GM12878 (cell line): ENCODE results near the gene NOB1. TPM values are rescaled to one million over a fixed set of nuclear protein-coding genes. Genes with fewer than 3 reads are reported as not detected.

ENCODE experiments used
- ATAC-seq: fragments of 200-7000 bp; cut with Tn5 transposase; 3 replicates; pipeline ENCODE4 v1.9.1; 2020; ENCODE audit warnings: mild to moderate bottlenecking, moderate library complexity
- BruUV-seq: library from RNA; stranded (reverse); fragments of 400-500 nt; replicated peaks from 2 replicates; lab custom pipeline; 2021; lab: Mats Ljungman, UMichigan
- CTCF ChIA-PET: fragments of 300-600 bp; sonication (Branson Sonifier 250); formaldehyde crosslinking; extraction: SDS; loops from one replicate; lab custom pipeline; 2021; ENCODE audit warnings: inconsistent platforms; lab: Yijun Ruan, JAX
- POLR2A ChIA-PET: fragments of 350-600 bp; formaldehyde crosslinking; extraction: SDS; loops from one replicate; lab custom pipeline; 2021; ENCODE audit warnings: inconsistent platforms; lab: Charles Lee
- RAD21 ChIA-PET: fragments of 300-600 bp; sonication (Branson Sonifier 250); formaldehyde crosslinking; loops from one replicate; lab custom pipeline; 2023; ENCODE audit warnings: antibody characterized with exemption; ENCODE audit not compliant: unreplicated experiment; lab: Charles Lee
- SMC1A ChIA-PET: fragments of 300-600 bp; sonication (Branson Sonifier 250); formaldehyde crosslinking; loops from one replicate; lab custom pipeline; 2023; ENCODE audit not compliant: unreplicated experiment, uncharacterized antibody; lab: Charles Lee
- DNase-seq: peaks from one replicate; pipeline ENCODE4 v3.0.0-alpha.2; 2011; ENCODE audit warnings: low read depth, low spot score
- FAIRE-seq: peaks from 3 replicates; lab custom pipeline; 2011; peaks lifted over from hg19 to GRCh38; lab: Jason Lieb, UNC
- H2AFZ ChIP-seq: 2 replicates; pipeline ENCODE4 v1.6.0; 2011; ENCODE audit warnings: low read depth, low read length, control low read depth; ENCODE audit not compliant: control insufficient read depth
- H3K27ac ChIP-seq: 2 replicates; pipeline ENCODE4 v1.5.1; 2011; ENCODE audit warnings: control low read depth; ENCODE audit not compliant: control insufficient read depth, insufficient read depth
- H3K27me3 ChIP-seq, 2 experiments: replicated peaks in 1 of 2; 2 replicates each; pipeline versions ENCODE4 v1.6.0 to v1.6.1; 2011; ENCODE audit warnings: low read length in 1 of 2; ENCODE audit not compliant: control insufficient read depth in 2 of 2, insufficient read depth in 2 of 2
- H3K36me3 ChIP-seq, 2 experiments: 2 replicates each; pipeline ENCODE4 v1.5.1; 2011; ENCODE audit warnings: low read length in 1 of 2; ENCODE audit not compliant: control insufficient read depth in 2 of 2, insufficient read depth in 2 of 2
- H3K4me1 ChIP-seq: 2 replicates; pipeline ENCODE4 v1.6.1; 2011; ENCODE audit warnings: mild to moderate bottlenecking, low read length, moderate library complexity, mixed read lengths; ENCODE audit not compliant: control insufficient read depth, insufficient read depth
- H3K4me2 ChIP-seq: 2 replicates; pipeline ENCODE4 v1.6.0; 2011; ENCODE audit warnings: control low read depth; ENCODE audit not compliant: control insufficient read depth, insufficient read depth
- H3K4me3 ChIP-seq: fragments of 200-600 bp; sonication (generic); 2 replicates; pipeline ENCODE4 v1.5.1; 2016
- H3K79me2 ChIP-seq: 2 replicates; pipeline ENCODE4 v1.6.0; 2011; ENCODE audit warnings: low read length; ENCODE audit not compliant: control insufficient read depth, insufficient read depth
- H3K9ac ChIP-seq: 2 replicates; pipeline ENCODE4 v1.8.0; 2011; ENCODE audit warnings: low read length, control low read depth, mixed read lengths; ENCODE audit not compliant: control insufficient read depth, insufficient read depth
- H3K9me3 ChIP-seq: replicated peaks from 3 replicates; pipeline ENCODE4 v1.5.1; 2011; ENCODE audit warnings: mild to moderate bottlenecking, low read length; ENCODE audit not compliant: control insufficient read depth, insufficient read depth
- H4K20me1 ChIP-seq: 2 replicates; pipeline ENCODE4 v1.6.0; 2011; ENCODE audit not compliant: control insufficient read depth, insufficient read depth
- CBX3 ChIP-seq: fragments of 200-600 bp; sonication (generic); IDR thresholded peaks from 2 replicates; pipeline ENCODE4 v1.6.1; 2016; ENCODE audit warnings: low read depth, borderline replicate concordance
- KAT2A ChIP-seq: conservative IDR thresholded peaks from 2 replicates; pipeline ENCODE4 v1.6.1; 2011; ENCODE audit warnings: low read depth, low read length; ENCODE audit not compliant: control insufficient read depth
- NR2F1 ChIP-seq: fragments of 450-650 bp; conservative IDR thresholded peaks from 2 replicates; pipeline ENCODE4 v1.6.1; 2017; ENCODE audit warnings: mild to moderate bottlenecking
- PKNOX1 ChIP-seq: fragments of 450-650 bp; IDR thresholded peaks from 2 replicates; pipeline ENCODE4 v1.6.1; 2016; ENCODE audit warnings: mild to moderate bottlenecking
- REST ChIP-seq: IDR thresholded peaks from 2 replicates; pipeline ENCODE4 v1.6.1; 2012; ENCODE audit warnings: mild to moderate bottlenecking, low read depth, low read length
- SMAD1 ChIP-seq: fragments of 450-650 bp; IDR thresholded peaks from 2 replicates; pipeline ENCODE4 v1.6.1; 2018; ENCODE audit warnings: mild to moderate bottlenecking, low read depth; ENCODE audit not compliant: partially characterized antibody
- WGBS: methylation state at CpG from one replicate; pipeline ENCODE4 v1.1.6; 2016; ENCODE audit warnings: low lambda C conversion rate; ENCODE audit not compliant: insufficient replicate concordance, insufficient coverage; ENCODE audit errors: missing lambda C conversion rate; 5-methylcytosine and 5-hydroxymethylcytosine counted together
- in situ Hi-C: fragments of 300-500 bp; cut with MboI; formaldehyde crosslinking; loops from 9 replicates; pipeline ENCODE4 v1.14.3; 2018; ENCODE audit warnings: mixed read lengths
- intact Hi-C: fragments of 100-400 bp; cut with micrococcal nuclease; formaldehyde crosslinking; loops from one replicate; pipeline ENCODE4 v1.14.2; 2022; ENCODE audit not compliant: unreplicated experiment
- polyA plus RNA-seq, 11 experiments: library from polyadenylated mRNA; depleted of rRNA in 4 of 11; unstranded in 6 of 11; stranded (reverse) in 5 of 11; fragments of >200 nt; fragmentation: Nextera tagmentation in 4 of 11; fragmentation: Illumina TruSeq in 1 of 11; extraction: Ambion mirVana in 4 of 11; extraction: Trizol in 1 of 11; gene quantifications; 1 replicate in 1 of 11; 2 replicates in 10 of 11; pipeline versions ENCODE4 v1.2.1 to v1.2.3, GENCODE V29; 2011 to 2016; ENCODE audit warnings: inconsistent platforms in 2 of 11, missing spikeins in 2 of 11, low read depth in 1 of 11
- total RNA-seq, 4 experiments: library from RNA; depleted of rRNA in 3 of 4; stranded (reverse); fragments of >200 nt in 3 of 4; fragmentation: Illumina TruSeq in 1 of 4; extraction: Trizol in 1 of 4; gene quantifications; 2 replicates each; pipeline versions ENCODE4 v1.2.1 to v1.2.3, GENCODE V29; 2013 to 2021

NOB1 gene
- total and polyA plus RNA-seq, 10 of the 15 experiments (the other 5 are each of a cell fraction or from before 2014, with no cell fraction given): 31.1 to 117 (median 78.0) TPM

GRCh38 chr16:69724414-69724873 is 30.3 kb downstream of the NOB1 start:
- H2AFZ ChIP-seq: no peak overlapping the region
- no peak for FAIRE-seq
- no peak overlapping the region for H3K4me2 ChIP-seq
- no peaks in the 10 kb centered on the region for H3K27me3 ChIP-seq
- H3K9me3 ChIP-seq: no peaks in the 10 kb centered on the region; the same call in 2 of the 3 replicates
- ATAC-seq: no peak
- ChIA-PET CTCF (interaction anchor here (1.0 to 8.2 kb wide), 6 partner anchors 12 to 207 kb away, joined by 3 to 68 read pairs (median 8); partner anchors contain the start of gene NOB1), POLR2A (interaction anchor here (0.6 to 5.6 kb wide), 4 partner anchors 22 to 756 kb away, joined by 3 to 25 read pairs (median 3); partner anchors contain the start of gene NOB1), SMC1A (interaction anchor here (1.1 to 8.3 kb wide), 8 partner anchors 14 to 328 kb away, joined by 3 to 47 read pairs (median 5); partner anchors contain the start of genes NOB1 and WWP2), RAD21 (interaction anchor here (0.7 to 2.2 kb wide), 4 partner anchors 15 to 328 kb away, joined by 3 to 11 read pairs (median 8); partner anchors contain the start of gene NOB1)
- intact Hi-C loops: no loop called here
- H3K36me3 ChIP-seq: no peaks in the 10 kb centered on the region
- no peak overlapping the region for H3K4me3 ChIP-seq
- H4K20me1 ChIP-seq: no peaks in the 10 kb centered on the region
- in situ Hi-C loops: no loop called here
- peaks cover 20% of the 10 kb centered on the region for H3K79me2 ChIP-seq
- no peak overlapping the region for H3K27ac ChIP-seq
- no peak for DNase-seq
- H3K4me1 ChIP-seq: no peaks in the 10 kb centered on the region; the same call in none of the 2 replicates
- no peak overlapping the region for H3K9ac ChIP-seq
- 69% methylated on average over 2 of the region's 2 CpGs for WGBS
- TF ChIP-seq KAT2A (no peak), NR2F1 (no peak), CBX3 (no peak), REST (no peak), SMAD1 (no peak), PKNOX1 (no peak)
- BruUV-seq: no TSS peak
